ENCODE measurements around the gene INPPL1.
"Not testable (repeated sequence)": the region's sequence is repeated elsewhere in the genome, so short reads cannot be mapped to it uniquely, and the experiment has no call there.

Gene INPPL1

GRCh38 chr11:72247584-72247983 is 23.0 kb downstream of the INPPL1 start:
- no peak for DNase-seq

DNA sequence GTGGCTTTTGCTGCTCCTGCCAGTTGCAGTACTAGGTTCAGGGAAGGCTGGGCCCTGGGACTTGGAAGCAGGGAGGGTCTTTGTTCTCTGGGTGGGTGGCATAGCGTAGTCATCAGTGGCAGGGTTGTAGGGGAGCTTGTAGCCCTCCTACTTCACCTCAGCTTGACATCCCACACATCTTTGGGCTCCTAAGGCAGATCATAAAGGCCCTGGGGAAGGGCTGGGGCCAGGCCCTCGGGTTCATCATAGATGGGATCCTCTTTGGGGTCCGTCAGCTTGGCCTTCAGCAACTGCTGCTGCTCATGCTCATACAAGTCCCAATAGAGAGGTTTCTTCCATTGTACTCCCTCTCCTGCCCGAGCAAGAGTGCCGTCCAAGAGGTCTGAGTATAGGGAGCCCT is 25.4 kb downstream of the INPPL1 start:
- DNase-seq: no peak

DNA sequence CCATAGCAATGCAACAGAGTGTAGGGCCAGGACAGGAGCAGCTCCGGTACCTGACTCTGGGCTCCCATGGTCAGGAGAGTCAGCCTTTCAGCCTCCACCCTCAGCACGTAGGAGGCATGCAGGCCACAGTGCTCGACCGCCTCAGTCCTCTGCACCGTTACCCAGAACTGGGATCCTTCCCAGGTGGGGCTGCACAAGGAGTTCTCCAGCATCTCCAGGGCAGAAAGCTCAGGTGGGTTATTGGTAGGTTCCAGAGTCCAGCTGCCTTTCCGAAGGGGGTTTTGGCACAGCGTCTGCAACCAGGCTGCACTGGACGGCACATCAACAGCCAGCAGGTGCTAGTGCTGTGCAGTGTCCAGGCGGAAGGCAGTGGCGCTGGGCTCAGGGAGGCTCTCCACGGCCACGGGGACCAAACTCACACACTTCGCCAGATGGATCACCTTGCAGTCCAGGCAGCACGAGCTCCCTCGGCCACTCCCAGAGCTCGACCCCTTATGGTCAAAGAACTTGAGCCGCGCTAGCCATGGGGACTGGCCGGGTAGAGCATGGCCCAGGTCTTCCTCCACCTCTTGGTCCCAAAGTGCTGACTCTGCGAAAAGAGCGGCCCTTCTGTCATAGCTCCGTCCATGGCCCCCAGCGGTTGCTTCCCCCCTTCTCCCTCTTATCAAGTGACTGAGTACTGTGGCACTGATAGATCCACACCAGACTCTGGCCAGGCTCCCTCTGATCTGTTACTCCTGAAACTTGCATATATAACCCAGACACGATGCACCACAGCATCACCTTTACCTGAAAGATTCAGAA is 26.3 kb downstream of the INPPL1 start:
- no peak for DNase-seq

GRCh38 chr11:72251614-72252013 is 27.0 kb downstream of the INPPL1 start:
- DNase-seq: no peak

- DNase-seq: no peak
Measured at GRCh38 chr11:72253392-72253791, 28.8 kb downstream of the INPPL1 start.

DNA sequence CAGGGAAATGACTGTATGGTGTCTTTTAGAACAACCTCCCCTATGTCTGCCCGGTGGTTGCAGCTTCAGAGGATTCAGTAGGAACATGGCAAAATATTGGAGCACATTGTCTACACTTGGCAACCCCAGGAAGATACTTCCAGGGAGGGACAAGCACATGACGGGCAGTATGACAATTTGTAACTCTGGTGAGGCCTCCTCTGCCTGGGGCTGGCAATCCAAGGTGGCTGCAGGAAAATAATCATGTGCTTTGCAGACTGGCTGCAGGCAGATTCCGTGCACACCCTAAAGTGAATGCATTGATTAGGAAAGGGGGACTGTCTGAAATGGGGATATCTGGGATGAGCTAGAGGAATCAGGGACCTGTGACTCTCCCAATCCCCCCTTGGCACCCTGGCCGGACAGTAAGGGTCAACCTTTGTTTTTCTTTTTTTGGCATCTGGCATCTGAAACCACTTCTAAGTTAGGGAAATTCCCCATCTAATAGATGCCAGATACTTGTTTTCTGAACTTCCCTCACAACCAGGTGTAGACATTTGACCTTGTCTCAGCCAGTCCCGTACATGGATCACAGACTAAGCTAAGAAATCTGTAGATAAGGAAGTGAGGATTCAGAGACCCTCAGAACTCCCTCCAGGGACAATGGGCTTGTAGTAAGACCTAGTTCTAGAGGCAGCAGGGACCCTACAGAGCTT is 29.9 kb downstream of the INPPL1 start:
- no peak for DNase-seq

DNA sequence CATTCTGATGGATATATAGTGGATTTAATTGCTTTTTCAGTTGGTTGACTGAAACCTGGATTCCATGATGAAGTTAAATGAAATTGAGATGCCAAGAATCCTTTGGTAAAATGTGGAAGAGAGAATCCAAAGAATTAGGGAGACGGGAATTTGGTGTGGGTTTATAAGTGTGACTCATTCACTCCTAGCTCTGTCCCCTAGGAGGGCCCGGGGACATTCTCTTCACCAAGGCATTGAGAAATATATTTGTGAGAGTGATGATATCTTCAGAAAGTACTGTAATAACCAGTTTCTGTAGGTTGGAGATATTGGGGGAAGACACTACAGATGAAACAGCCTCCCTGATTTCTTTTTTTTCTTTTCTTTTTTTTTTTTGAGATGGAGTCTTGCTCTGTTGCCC is 33.0 kb downstream of the INPPL1 start:
- DNase-seq: no peak

DNA sequence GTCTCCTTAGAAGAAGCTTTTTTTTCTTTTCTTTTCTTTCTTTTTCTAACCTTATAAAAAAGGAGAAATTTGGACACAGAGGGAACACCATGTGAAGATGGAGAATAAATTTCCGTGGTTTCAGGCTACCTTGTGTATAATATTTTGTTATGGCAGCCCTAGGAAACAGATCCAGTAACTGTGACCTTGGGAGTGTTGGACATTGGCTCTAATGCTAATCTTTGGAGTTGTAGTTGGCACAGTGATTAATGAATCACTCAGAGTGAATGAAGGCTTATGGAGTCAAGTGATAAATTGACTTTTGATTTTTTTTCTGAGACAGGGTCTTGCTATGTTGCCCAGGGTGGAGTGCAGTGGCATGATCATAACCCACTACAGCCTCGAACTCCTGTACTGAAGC is 34.9 kb downstream of the INPPL1 start:
- no peak for DNase-seq

- DNase-seq: no peak
Measured at GRCh38 chr11:72260574-72260973, 36.0 kb downstream of the INPPL1 start.

DNA sequence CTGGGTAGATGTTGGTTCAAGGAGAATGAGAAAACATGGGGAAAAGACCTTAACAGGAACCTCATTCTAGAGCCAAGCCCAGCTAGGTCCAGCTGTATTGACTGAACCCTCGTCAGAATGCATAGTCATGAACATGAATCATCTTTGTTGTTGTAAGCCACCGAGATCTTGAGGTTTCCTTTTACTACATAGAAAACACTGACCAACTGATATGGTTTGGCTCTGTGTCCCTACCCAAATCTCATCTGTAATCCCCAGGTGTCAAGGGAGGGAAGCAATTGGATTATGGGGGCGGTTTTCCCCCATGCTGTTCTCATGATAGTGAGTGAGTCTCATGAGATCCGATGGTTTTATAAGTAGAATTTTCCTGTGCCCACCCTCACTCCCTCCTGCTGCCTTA is 38.8 kb downstream of the INPPL1 start:
- no peak for DNase-seq

GRCh38 chr11:72265951-72266350 is 41.4 kb downstream of the INPPL1 start:
- DNase-seq: no peak

DNA sequence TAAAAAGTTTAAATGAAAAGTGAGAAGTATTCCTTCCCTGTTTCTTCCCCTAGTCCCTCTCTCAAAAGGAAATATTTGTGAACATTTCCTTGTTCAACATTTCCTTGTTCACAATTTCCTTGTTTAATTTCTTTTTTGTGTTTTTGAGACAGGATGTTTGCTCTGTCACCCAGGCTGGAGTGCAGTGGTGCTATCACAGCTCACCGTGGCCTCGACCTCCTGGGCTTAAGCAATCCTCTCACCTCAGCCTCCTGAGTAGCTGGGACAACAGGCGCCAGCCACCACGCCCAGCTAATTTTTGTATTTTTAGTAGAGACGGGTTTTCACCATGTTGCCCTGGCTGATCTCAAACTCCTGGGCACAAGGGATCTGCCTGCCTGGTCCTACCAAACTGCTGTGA is 42.4 kb downstream of the INPPL1 start:
- DNase-seq: not testable (repeated sequence)

- DNase-seq: no peak
Measured at GRCh38 chr11:72267956-72268617, 43.5 kb downstream of the INPPL1 start.

- DNase-seq: no peak
Measured at GRCh38 chr11:72271980-72272379, 47.4 kb downstream of the INPPL1 start.

GRCh38 chr11:72274435-72274834 is 49.9 kb downstream of the INPPL1 start:
- DNase-seq: no peak

GRCh38 chr11:72278905-72279304 is 54.3 kb downstream of the INPPL1 start:
- DNase-seq: no peak

- no peak for DNase-seq
Measured at GRCh38 chr11:72280037-72280436, 55.5 kb downstream of the INPPL1 start.

DNA sequence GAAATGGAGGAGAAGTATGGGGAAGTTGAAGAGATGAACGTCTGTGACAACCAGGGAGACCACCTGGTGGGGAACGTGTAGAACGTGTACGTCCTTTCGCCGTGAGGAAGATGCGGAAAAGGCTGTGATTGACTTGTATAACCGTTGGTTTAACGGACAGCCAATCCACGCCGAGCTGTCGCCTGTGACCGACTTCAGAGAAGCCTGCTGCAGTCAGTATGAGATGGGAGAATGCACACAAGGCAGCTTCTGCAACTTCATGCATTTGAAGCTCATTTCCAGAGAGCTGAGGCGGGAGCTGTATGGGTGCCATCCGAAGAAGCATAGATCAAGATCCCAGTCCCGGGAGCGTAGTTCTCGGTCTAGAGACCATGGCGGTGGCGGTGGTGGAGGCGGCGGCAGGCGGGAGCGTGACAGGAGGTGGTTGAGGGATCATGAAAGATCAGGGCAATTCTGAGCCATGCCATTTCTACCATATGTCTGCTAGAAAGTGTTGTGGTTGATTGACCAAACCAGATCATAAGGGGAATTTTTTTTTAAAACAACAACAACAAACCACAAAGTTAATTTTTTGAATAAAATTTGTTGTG is 56.3 kb downstream of the INPPL1 start:
- no peak for DNase-seq

DNA sequence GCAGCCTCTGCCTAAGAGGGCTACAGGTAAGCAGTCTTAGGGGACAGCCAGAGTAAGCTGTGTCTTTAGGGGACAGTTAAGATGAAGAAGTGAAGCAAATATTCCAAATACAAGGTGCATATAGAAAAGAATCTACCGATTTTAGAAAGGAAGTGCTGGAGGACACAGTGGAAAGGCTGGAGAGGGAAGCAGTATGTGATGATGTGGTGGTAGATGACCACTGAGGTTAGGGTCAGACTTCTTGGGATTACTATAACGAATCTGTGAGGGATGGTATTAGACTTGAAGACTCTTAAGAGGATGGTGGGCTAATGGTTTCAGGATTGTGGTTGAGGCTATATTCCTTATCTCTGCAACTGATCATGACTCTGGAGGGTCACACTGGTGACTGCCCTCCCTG is 59.4 kb downstream of the INPPL1 start:
- no peak for DNase-seq

DNA sequence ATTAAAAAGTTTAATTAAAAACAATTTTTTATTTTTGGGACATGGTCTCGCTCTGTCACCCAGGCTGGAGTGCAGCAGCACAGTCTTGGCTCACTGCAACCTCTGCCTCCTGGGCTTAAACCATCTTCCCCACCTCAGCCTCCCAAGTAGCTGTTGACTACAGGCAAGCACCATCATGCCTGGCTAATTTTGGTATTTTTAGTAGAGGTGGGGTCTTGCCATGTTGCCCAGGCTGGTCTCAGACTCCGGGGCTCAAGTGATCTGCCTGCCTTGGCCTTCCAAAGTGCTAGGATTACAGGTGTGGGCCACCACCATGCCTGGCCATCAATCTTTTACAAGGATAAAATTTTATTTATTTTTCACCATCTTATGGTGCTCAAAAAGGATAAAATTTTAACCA is 62.7 kb downstream of the INPPL1 start:
- no peak for DNase-seq
